Trophoblast cell (in vitro differentiated cells and primary cell): Measurements from ENCODE around the gene PBOV1.

Experiments used
- DNase-seq, 2 donors: peaks; one replicate each; pipeline ENCODE4 v3.0.0-alpha.2; 2016
- H2AFZ ChIP-seq: 2 replicates; pipeline ENCODE4 v1.6.1; 2013; ENCODE audit warnings: low read length, moderate library complexity, mild to moderate bottlenecking; ENCODE audit not compliant: insufficient read depth, poor library complexity
- H2AK5ac ChIP-seq: 2 replicates; pipeline ENCODE4 v1.6.1; 2013; ENCODE audit warnings: mild to moderate bottlenecking, low read length
- H2BK120ac ChIP-seq: 2 replicates; pipeline ENCODE4 v1.6.1; 2013; ENCODE audit warnings: low read length, mild to moderate bottlenecking, moderate library complexity; ENCODE audit not compliant: insufficient read depth, poor library complexity
- H2BK12ac ChIP-seq: 2 replicates; pipeline ENCODE4 v1.6.1; 2013; ENCODE audit warnings: mild to moderate bottlenecking, low read length, moderate library complexity
- H2BK5ac ChIP-seq: 2 replicates; pipeline ENCODE4 v1.6.1; 2013; ENCODE audit warnings: low read length, low read depth, moderate library complexity, mild to moderate bottlenecking; ENCODE audit not compliant: poor library complexity
- H3K14ac ChIP-seq: 2 replicates; pipeline ENCODE4 v1.6.1; 2013; ENCODE audit warnings: mild to moderate bottlenecking, low read length
- H3K18ac ChIP-seq: 2 replicates; pipeline ENCODE4 v1.6.1; 2013; ENCODE audit warnings: mild to moderate bottlenecking, low read length
- H3K23ac ChIP-seq: 2 replicates; pipeline ENCODE4 v1.6.1; 2013; ENCODE audit warnings: low read length
- H3K27ac ChIP-seq: 2 replicates; pipeline ENCODE4 v1.5.1; 2013; ENCODE audit warnings: low read depth, mild to moderate bottlenecking, inconsistent platforms, low read length, moderate library complexity
- H3K27me3 ChIP-seq: 2 replicates; pipeline ENCODE4 v1.6.1; 2013; ENCODE audit warnings: inconsistent platforms, mild to moderate bottlenecking, low read length, moderate library complexity; ENCODE audit not compliant: insufficient read depth
- H3K36me3 ChIP-seq, 2 experiments: 1 replicate in 1 of 2; 2 replicates in 1 of 2; pipeline ENCODE4 v1.6.1; 2013; ENCODE audit warnings: low read length in 2 of 2, mild to moderate bottlenecking in 2 of 2, moderate library complexity in 1 of 2; ENCODE audit not compliant: insufficient read depth in 2 of 2, control insufficient read depth in 1 of 2
- H3K4ac ChIP-seq: 2 replicates; pipeline ENCODE4 v1.6.1; 2013; ENCODE audit warnings: low read depth, mild to moderate bottlenecking, low read length, moderate library complexity
- H3K4me1 ChIP-seq, 2 experiments: 1 replicate in 1 of 2; 2 replicates in 1 of 2; pipeline ENCODE4 v1.6.1; 2013; ENCODE audit warnings: low read length in 2 of 2, mild to moderate bottlenecking in 2 of 2, moderate library complexity in 1 of 2; ENCODE audit not compliant: insufficient read depth in 2 of 2, control insufficient read depth in 1 of 2
- H3K4me2 ChIP-seq: 2 replicates; pipeline ENCODE4 v1.6.1; 2013; ENCODE audit warnings: inconsistent platforms, mild to moderate bottlenecking, low read length, moderate library complexity
- H3K4me3 ChIP-seq: 2 replicates; pipeline ENCODE4 v1.5.1; 2013; ENCODE audit warnings: mild to moderate bottlenecking, low read depth, low read length, inconsistent platforms
- H3K79me1 ChIP-seq: one replicate; pipeline ENCODE4 v1.6.1; 2013; ENCODE audit warnings: low read length
- H3K79me2 ChIP-seq: 2 replicates; pipeline ENCODE4 v1.6.1; 2013; ENCODE audit warnings: low read length, mild to moderate bottlenecking; ENCODE audit not compliant: control insufficient read depth, insufficient read depth, poor library complexity
- H3K9ac ChIP-seq: 2 replicates; pipeline ENCODE4 v1.6.1; 2013; ENCODE audit warnings: mild to moderate bottlenecking, low read length
- H3K9me3 ChIP-seq: 2 replicates; pipeline ENCODE4 v1.6.1; 2013; ENCODE audit warnings: low read depth, mild to moderate bottlenecking, control low read depth, inconsistent platforms, low read length; ENCODE audit not compliant: insufficient read depth
- H4K12ac ChIP-seq: 2 replicates; pipeline ENCODE4 v1.6.1; 2013; ENCODE audit warnings: low read depth, mild to moderate bottlenecking, low read length, moderate library complexity
- H4K8ac ChIP-seq: 2 replicates; pipeline ENCODE4 v1.6.1; 2013; ENCODE audit warnings: low read depth, mild to moderate bottlenecking, low read length, moderate library complexity
- H4K91ac ChIP-seq: one replicate; pipeline ENCODE4 v1.6.1; 2013; ENCODE audit warnings: low read depth, mild to moderate bottlenecking, low read length, moderate library complexity
- WGBS: extraction: QIAGEN DNeasy Blood & Tissue Kit; methylation state at CpG from one replicate; pipeline ENCODE4 v1.1.7; 2013; ENCODE audit warnings: missing lambda C conversion rate; ENCODE audit not compliant: insufficient read length, insufficient coverage; ENCODE audit errors: extremely low coverage; 5-methylcytosine and 5-hydroxymethylcytosine counted together

PBOV1 gene

DNA sequence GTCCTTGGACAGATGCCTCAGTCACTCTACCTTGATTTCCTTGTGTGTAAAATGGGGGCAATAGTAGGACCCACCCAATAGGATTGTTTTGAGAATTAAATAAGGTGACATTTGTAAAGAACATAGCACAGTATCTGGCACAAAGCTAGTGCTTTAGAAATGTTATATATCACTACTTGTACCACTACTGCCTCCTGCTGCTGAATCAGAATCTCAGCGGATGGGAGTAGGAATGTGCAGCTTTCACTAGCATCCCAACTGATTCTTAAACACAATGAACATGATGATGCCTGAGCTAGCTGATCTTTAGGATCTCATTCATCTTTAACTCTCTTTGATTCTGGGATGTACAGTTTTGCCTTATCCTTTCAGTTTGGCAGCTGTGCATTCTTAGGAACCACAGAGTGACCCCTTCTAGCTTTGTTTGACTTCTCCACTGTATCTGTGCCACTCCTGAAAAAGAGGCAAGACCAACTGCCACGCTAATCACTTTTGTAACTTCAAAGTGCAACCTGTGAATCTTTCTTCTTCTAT, 7.2 kb downstream of the PBOV1 start:
- H2BK120ac ChIP-seq, result no peak overlapping the region
- H3K36me3 ChIP-seq, result no peaks in the 10 kb centered on the region
- no peaks in the 10 kb centered on the region for H3K9me3 ChIP-seq
- no peak overlapping the region for H2AFZ ChIP-seq
- no peaks in the 10 kb centered on the region for H3K4me1 ChIP-seq
- H4K91ac ChIP-seq, result no peak overlapping the region
- no peak overlapping the region for H3K27ac ChIP-seq
- H4K8ac ChIP-seq, result no peak overlapping the region
- no CpG with 5 or more reads among the region's 2 CpGs for WGBS
- peak in 1 of 2 donors; percentile 11 for DNase-seq
- no peak overlapping the region for H3K18ac ChIP-seq
- no peak overlapping the region for H3K14ac ChIP-seq
- no peaks in the 10 kb centered on the region for H3K27me3 ChIP-seq
- H2BK5ac ChIP-seq, result no peak overlapping the region
- H2AK5ac ChIP-seq, result no peak overlapping the region
- no peaks in the 10 kb centered on the region for H3K79me2 ChIP-seq
- no peak overlapping the region for H4K12ac ChIP-seq
- H3K4ac ChIP-seq, result no peak overlapping the region
- no peak overlapping the region for H3K23ac ChIP-seq
- H3K79me1 ChIP-seq, result no peaks in the 10 kb centered on the region
- no peak overlapping the region for H3K9ac ChIP-seq
- H2BK12ac ChIP-seq, result no peak overlapping the region
- H3K4me2 ChIP-seq, result no peak overlapping the region
- no peak overlapping the region for H3K4me3 ChIP-seq

DNA sequence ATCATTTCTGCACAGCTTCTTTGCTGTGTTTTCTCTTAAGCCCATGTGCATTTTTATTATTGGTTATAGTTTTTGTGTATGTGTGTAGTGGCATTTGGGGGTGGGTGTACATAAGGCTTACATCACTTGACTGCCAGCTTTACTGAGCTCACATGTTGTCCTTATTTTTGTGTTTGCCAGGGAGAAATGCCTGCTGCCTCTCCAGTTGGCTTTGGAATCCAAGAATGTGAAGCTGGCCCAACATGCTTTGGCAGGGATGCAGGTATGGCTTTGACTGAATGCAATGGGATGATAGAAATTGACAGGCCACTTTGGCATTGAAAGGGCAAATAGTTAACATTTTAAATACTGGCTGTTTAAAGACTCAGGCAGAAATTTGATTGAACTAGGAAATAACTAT, 11.4 kb downstream of the PBOV1 start:
- no peak overlapping the region for H2BK12ac ChIP-seq
- no peak overlapping the region for H4K91ac ChIP-seq
- H4K8ac ChIP-seq, result no peak overlapping the region
- H3K4ac ChIP-seq, result no peak overlapping the region
- no peak overlapping the region for H2AK5ac ChIP-seq
- no peak overlapping the region for H3K18ac ChIP-seq
- H3K4me2 ChIP-seq, result no peak overlapping the region
- H2AFZ ChIP-seq, result no peak overlapping the region
- no peaks in the 10 kb centered on the region for H3K79me2 ChIP-seq
- no peaks in the 10 kb centered on the region for H3K27me3 ChIP-seq
- H3K9ac ChIP-seq, result no peak overlapping the region
- H3K23ac ChIP-seq, result no peak overlapping the region
- H2BK120ac ChIP-seq, result no peak overlapping the region
- no peak overlapping the region for H3K14ac ChIP-seq
- no peak overlapping the region for H4K12ac ChIP-seq
- H2BK5ac ChIP-seq, result no peak overlapping the region
- H3K27ac ChIP-seq, result no peak overlapping the region
- H3K4me1 ChIP-seq, result no peaks in the 10 kb centered on the region
- H3K9me3 ChIP-seq, result no peaks in the 10 kb centered on the region
- no peaks in the 10 kb centered on the region for H3K36me3 ChIP-seq
- no peak overlapping the region for H3K4me3 ChIP-seq
- no peaks in the 10 kb centered on the region for H3K79me1 ChIP-seq
- DNase-seq, result peak in 1 of 2 donors; percentile 49

- H3K18ac ChIP-seq, result no peak overlapping the region
Observed at GRCh38 chr6:138205437-138206094, 12.7 kb downstream of the PBOV1 start.

GRCh38 chr6:138204792-138205384, 13.4 kb downstream of the PBOV1 start:
- no peak overlapping the region for H3K18ac ChIP-seq
- no peak overlapping the region for H3K14ac ChIP-seq
- no peak overlapping the region for H4K12ac ChIP-seq
- H3K36me3 ChIP-seq, result no peaks in the 10 kb centered on the region
- no peaks in the 10 kb centered on the region for H3K4me1 ChIP-seq
- no peaks in the 10 kb centered on the region for H3K79me2 ChIP-seq
- H2BK5ac ChIP-seq, result no peak overlapping the region
- no peak overlapping the region for H3K9ac ChIP-seq
- H3K27ac ChIP-seq, result no peak overlapping the region
- no peak for DNase-seq
- H3K4ac ChIP-seq, result no peak overlapping the region
- H3K23ac ChIP-seq, result no peak overlapping the region
- WGBS, result no CpG with 5 or more reads among the region's 4 CpGs
- H2AFZ ChIP-seq, result no peak overlapping the region
- no peaks in the 10 kb centered on the region for H3K27me3 ChIP-seq
- H4K8ac ChIP-seq, result no peak overlapping the region
- H3K4me2 ChIP-seq, result no peak overlapping the region
- no peak overlapping the region for H2BK12ac ChIP-seq
- H3K79me1 ChIP-seq, result no peaks in the 10 kb centered on the region
- H4K91ac ChIP-seq, result no peak overlapping the region
- H2BK120ac ChIP-seq, result no peak overlapping the region
- no peak overlapping the region for H3K4me3 ChIP-seq
- no peak overlapping the region for H2AK5ac ChIP-seq
- no peaks in the 10 kb centered on the region for H3K9me3 ChIP-seq

More at GRCh38 chr6:138205437-138206094, 12.7 kb downstream of the PBOV1 start:
- no peak overlapping the region for H4K8ac ChIP-seq
- no CpG with 5 or more reads among the region's 5 CpGs for WGBS
- no peak overlapping the region for H3K27ac ChIP-seq
- H4K91ac ChIP-seq, result no peak overlapping the region
- H3K9me3 ChIP-seq, result no peaks in the 10 kb centered on the region
- no peak overlapping the region for H2AFZ ChIP-seq
- no peak overlapping the region for H3K4ac ChIP-seq
- no peak overlapping the region for H3K23ac ChIP-seq
- no peak overlapping the region for H2BK120ac ChIP-seq
- no peak overlapping the region for H4K12ac ChIP-seq
- no peak overlapping the region for H3K4me3 ChIP-seq
- no peak overlapping the region for H2BK12ac ChIP-seq
- H3K79me2 ChIP-seq, result no peaks in the 10 kb centered on the region
- H3K9ac ChIP-seq, result no peak overlapping the region
- H2AK5ac ChIP-seq, result no peak overlapping the region
- DNase-seq, result no peak
- H3K14ac ChIP-seq, result no peak overlapping the region
- no peaks in the 10 kb centered on the region for H3K27me3 ChIP-seq
- no peaks in the 10 kb centered on the region for H3K79me1 ChIP-seq
- H3K4me1 ChIP-seq, result no peaks in the 10 kb centered on the region
- H2BK5ac ChIP-seq, result no peak overlapping the region
- H3K4me2 ChIP-seq, result no peak overlapping the region
- H3K36me3 ChIP-seq, result no peaks in the 10 kb centered on the region
